ENCODE data around the gene PTGER3. TPM values are rescaled to one million over a fixed set of nuclear protein-coding genes. Genes with fewer than 3 reads are reported as not detected.

The PTGER3 gene
- polyA plus RNA-seq, 3 donors: 0.29 TPM; not detected in 2

- no peak overlapping the region for H3K27ac Mint-ChIP-seq
- no peaks in the 10 kb centered on the region for H3K4me1 ChIP-seq (ENCODE audit: control insufficient read depth in 1 of 2, insufficient read depth in 2 of 2, low read length in 2 of 2)
- intact Hi-C loops (cut with micrococcal nuclease): loop anchor here in 1 of 2 donors (10.0 kb wide), 1 partner anchor 884 kb away; the partner anchor contains the start of gene LRRC40
Observed at GRCh38 chr1:71088645-71089287, 41.1 kb upstream of the PTGER3 start.

GRCh38 chr1:71087713-71088112 is 40.1 kb upstream of the PTGER3 start:
- TF ChIP-seq, protein P1, sequence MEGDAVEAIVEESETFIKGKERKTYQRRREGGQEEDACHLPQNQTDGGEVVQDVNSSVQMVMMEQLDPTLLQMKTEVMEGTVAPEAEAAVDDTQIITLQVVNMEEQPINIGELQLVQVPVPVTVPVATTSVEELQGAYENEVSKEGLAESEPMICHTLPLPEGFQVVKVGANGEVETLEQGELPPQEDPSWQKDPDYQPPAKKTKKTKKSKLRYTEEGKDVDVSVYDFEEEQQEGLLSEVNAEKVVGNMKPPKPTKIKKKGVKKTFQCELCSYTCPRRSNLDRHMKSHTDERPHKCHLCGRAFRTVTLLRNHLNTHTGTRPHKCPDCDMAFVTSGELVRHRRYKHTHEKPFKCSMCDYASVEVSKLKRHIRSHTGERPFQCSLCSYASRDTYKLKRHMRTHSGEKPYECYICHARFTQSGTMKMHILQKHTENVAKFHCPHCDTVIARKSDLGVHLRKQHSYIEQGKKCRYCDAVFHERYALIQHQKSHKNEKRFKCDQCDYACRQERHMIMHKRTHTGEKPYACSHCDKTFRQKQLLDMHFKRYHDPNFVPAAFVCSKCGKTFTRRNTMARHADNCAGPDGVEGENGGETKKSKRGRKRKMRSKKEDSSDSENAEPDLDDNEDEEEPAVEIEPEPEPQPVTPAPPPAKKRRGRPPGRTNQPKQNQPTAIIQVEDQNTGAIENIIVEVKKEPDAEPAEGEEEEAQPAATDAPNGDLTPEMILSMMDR (IDR thresholded peaks at IDR 0.05): no peak
- DNase-seq: no peak
- Mint-ChIP-seq H3K9me3 (peaks cover 0 to 2% (median 0%) of the 10 kb centered on the region in 7 donors), H3K36me3 (no peaks in the 10 kb centered on the region), H3K27me3 (ENCODE audit: low read depth in 3 of 3) (peaks cover 4 to 9% (median 7%) of the 10 kb centered on the region in 3 donors), H3K4me1 (no peaks in the 10 kb centered on the region), H3K4me3 (no peak overlapping the region), H3K27ac (no peak overlapping the region)
- no peak overlapping the region for H3K4me3 ChIP-seq (replicated peaks in 1 of 3; ENCODE audit: low read depth in 2 of 3, low read length in 3 of 3)
- no peaks in the 10 kb centered on the region for H3K36me3 ChIP-seq (replicated peaks in 1 of 2; ENCODE audit: control insufficient read depth in 1 of 2, insufficient read depth in 2 of 2, low read length in 2 of 2)
- H3K9me3 ChIP-seq (replicated peaks in 1 of 2; ENCODE audit: control insufficient read depth in 1 of 2, insufficient read depth in 1 of 2, low read length in 2 of 2): no peaks in the 10 kb centered on the region
- no CpG with 5 or more reads among the region's 1 CpG for WGBS (ENCODE audit: insufficient coverage)
- no peak overlapping the region for H2AFZ ChIP-seq (ENCODE audit: insufficient read depth, low read depth, low read length, poor library complexity, severe bottlenecking)
- no peak overlapping the region for H3K4me2 ChIP-seq (replicated peaks; ENCODE audit: extremely low read depth, low read length, poor library complexity, severe bottlenecking)
- peaks cover 0 to 3% of the 10 kb centered on the region in 2 donors for H3K27me3 ChIP-seq (ENCODE audit: control insufficient read depth in 2 of 2, insufficient read depth in 2 of 2, low read length in 2 of 2)
- no peak overlapping the region for H3K27ac ChIP-seq (ENCODE audit: low read depth in 1 of 2, low read length in 2 of 2)
- intact Hi-C loops (cut with micrococcal nuclease): loop anchor here in 1 of 2 donors (10.0 kb wide), 1 partner anchor 883 kb away; the partner anchor contains the start of gene LRRC40
- no peaks in the 10 kb centered on the region for H4K20me1 ChIP-seq (ENCODE audit: insufficient read depth, low read length)
- H3K4me1 ChIP-seq (ENCODE audit: control insufficient read depth in 1 of 2, insufficient read depth in 2 of 2, low read length in 2 of 2): no peaks in the 10 kb centered on the region
- H3K79me2 ChIP-seq (ENCODE audit: insufficient read depth, low read length): no peaks in the 10 kb centered on the region
- H3K9ac ChIP-seq (ENCODE audit: insufficient read depth, low read length, poor library complexity, severe bottlenecking): no peak overlapping the region

More at GRCh38 chr1:71088645-71089287, 41.1 kb upstream of the PTGER3 start:
- Mint-ChIP-seq H3K36me3 (no peaks in the 10 kb centered on the region), H3K9me3 (peaks cover 0 to 2% (median 0%) of the 10 kb centered on the region in 7 donors), H3K4me3 (no peak overlapping the region), H3K4me1 (no peaks in the 10 kb centered on the region), H3K27me3 (ENCODE audit: low read depth in 3 of 3) (peaks cover 1 to 7% (median 2%) of the 10 kb centered on the region in 3 donors)
- H4K20me1 ChIP-seq (ENCODE audit: insufficient read depth, low read length): no peaks in the 10 kb centered on the region
- no peak for DNase-seq
- H3K36me3 ChIP-seq (replicated peaks in 1 of 2; ENCODE audit: control insufficient read depth in 1 of 2, insufficient read depth in 2 of 2, low read length in 2 of 2): no peaks in the 10 kb centered on the region
- no peak overlapping the region for H2AFZ ChIP-seq (ENCODE audit: insufficient read depth, low read depth, low read length, poor library complexity, severe bottlenecking)
- peaks cover 0 to 3% of the 10 kb centered on the region in 2 donors for H3K27me3 ChIP-seq (ENCODE audit: control insufficient read depth in 2 of 2, insufficient read depth in 2 of 2, low read length in 2 of 2)
- no peak overlapping the region for H3K27ac ChIP-seq (ENCODE audit: low read depth in 1 of 2, low read length in 2 of 2)
- no peak overlapping the region for H3K4me2 ChIP-seq (replicated peaks; ENCODE audit: extremely low read depth, low read length, poor library complexity, severe bottlenecking)
- no peaks in the 10 kb centered on the region for H3K79me2 ChIP-seq (ENCODE audit: insufficient read depth, low read length)
- TF ChIP-seq, protein P1 (IDR thresholded peaks at IDR 0.05): no peak
- WGBS (ENCODE audit: insufficient coverage): 86% methylated on average over 2 of the region's 5 CpGs
- H3K4me3 ChIP-seq (replicated peaks in 1 of 3; ENCODE audit: low read depth in 2 of 3, low read length in 3 of 3): no peak overlapping the region
- H3K9me3 ChIP-seq (replicated peaks in 1 of 2; ENCODE audit: control insufficient read depth in 1 of 2, insufficient read depth in 1 of 2, low read length in 2 of 2): no peaks in the 10 kb centered on the region
- H3K9ac ChIP-seq (ENCODE audit: insufficient read depth, low read length, poor library complexity, severe bottlenecking): no peak overlapping the region

Data from CD14-positive monocyte (primary cell).